Spleen (tissue), 7 donors: ENCODE data around the gene HNRNPK.

Source experiments
- POLR2A ChIP-seq, 3 donors: fragments of 450-650 bp; IDR thresholded peaks; one replicate each; pipeline ENCODE4 v1.5.1; 2017; ENCODE audit warnings: antibody characterized with exemption in 3 of 3, mild to moderate bottlenecking in 1 of 3
- TF ChIP-seq, protein P1 (sequence below), 11 experiments: fragments of 200-600 bp in 7 of 11; fragments of 450-650 bp in 4 of 11; sonication (generic) in 4 of 11; IDR thresholded peaks in 8 of 11; conservative IDR thresholded peaks in 3 of 11; 1 replicate in 7 of 11; 2 replicates in 4 of 11; pipeline versions ENCODE4 v1.4.0 to v1.8.0; 2016 to 2021; ENCODE audit warnings: antibody characterized with exemption in 11 of 11, inconsistent platforms in 4 of 11, mild to moderate bottlenecking in 1 of 11
- donor health status: DM: no; HTN: no; CAD: no; lungs with moderate emphysema.
- donor health status: DM: no; HTN: no; CAD: no.
- donor health status: DM: no; HTN: no; CAD: no.

DNA sequence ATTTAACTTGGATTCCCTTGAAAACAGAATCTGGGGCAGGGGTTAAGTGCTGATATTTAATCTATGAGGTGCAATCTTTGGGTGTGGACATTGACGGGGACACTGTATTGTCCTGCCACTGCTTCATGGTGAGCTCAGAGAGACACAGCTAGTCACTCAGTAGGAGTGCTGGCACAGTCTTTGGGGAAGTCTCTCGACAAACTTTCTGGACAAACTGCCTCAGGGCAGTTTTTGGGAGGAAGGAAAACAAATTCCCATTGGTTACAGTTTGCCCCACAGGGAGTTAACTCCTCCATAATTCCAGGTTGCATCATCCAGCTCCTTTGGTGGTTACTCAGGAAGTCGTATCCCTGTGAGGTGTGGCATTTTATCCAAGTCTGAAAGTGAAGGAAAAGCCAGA lies 17.9 kb downstream of the HNRNPK start:
- TF ChIP-seq, protein P1, sequence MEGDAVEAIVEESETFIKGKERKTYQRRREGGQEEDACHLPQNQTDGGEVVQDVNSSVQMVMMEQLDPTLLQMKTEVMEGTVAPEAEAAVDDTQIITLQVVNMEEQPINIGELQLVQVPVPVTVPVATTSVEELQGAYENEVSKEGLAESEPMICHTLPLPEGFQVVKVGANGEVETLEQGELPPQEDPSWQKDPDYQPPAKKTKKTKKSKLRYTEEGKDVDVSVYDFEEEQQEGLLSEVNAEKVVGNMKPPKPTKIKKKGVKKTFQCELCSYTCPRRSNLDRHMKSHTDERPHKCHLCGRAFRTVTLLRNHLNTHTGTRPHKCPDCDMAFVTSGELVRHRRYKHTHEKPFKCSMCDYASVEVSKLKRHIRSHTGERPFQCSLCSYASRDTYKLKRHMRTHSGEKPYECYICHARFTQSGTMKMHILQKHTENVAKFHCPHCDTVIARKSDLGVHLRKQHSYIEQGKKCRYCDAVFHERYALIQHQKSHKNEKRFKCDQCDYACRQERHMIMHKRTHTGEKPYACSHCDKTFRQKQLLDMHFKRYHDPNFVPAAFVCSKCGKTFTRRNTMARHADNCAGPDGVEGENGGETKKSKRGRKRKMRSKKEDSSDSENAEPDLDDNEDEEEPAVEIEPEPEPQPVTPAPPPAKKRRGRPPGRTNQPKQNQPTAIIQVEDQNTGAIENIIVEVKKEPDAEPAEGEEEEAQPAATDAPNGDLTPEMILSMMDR (IDR thresholded peaks at IDR 0.05 in 8 of 11, conservative IDR thresholded peaks at IDR 0.05 in 3 of 11), result no peak
- TF ChIP-seq POLR2A (IDR thresholded peaks at IDR 0.05), result no peak
